Left renal cortex interstitium (tissue), 4 donors: ENCODE data around the gene SART1. TPM values are rescaled to one million over a fixed set of nuclear protein-coding genes. Genes with fewer than 3 reads are reported as not detected.
A peak's percentile ranks its signal among the peaks of the same experiment; 100 is the strongest.
"Not testable (repeated sequence)": the region's sequence is repeated elsewhere in the genome, so short reads cannot be mapped to it uniquely, and the experiment has no call there.

Experiments
- DNase-seq, 4 donors: peaks; one replicate each; pipeline ENCODE4 v3.0.0-alpha.2; 2013; ENCODE audit warnings: low read depth in 4 of 4, low spot score in 2 of 4, missing footprints in 1 of 4
- polyA plus RNA-seq, 4 donors: library from polyadenylated mRNA; unstranded; fragments of 120-200 nt; gene quantifications; one replicate each; pipeline ENCODE4 v1.2.1, GENCODE V29; 2013; ENCODE audit not compliant: insufficient read length in 4 of 4

SART1 gene
- polyA plus RNA-seq, 4 donors, result 45.3 to 57.6 (median 52.4) TPM

GRCh38 chr11:65987336-65987735 lies 25.8 kb downstream of the SART1 start:
- no peak for DNase-seq

- DNase-seq, result peak; percentile 87 to 97 (median 90)
Observed at GRCh38 chr11:65988791-65989592, 27.5 kb downstream of the SART1 start.

- DNase-seq, result no peak
Observed at GRCh38 chr11:65992056-65992455, 30.5 kb downstream of the SART1 start.

- DNase-seq, result no peak
Observed at GRCh38 chr11:65997286-65997685, 35.8 kb downstream of the SART1 start.

GRCh38 chr11:66001942-66002647 lies 40.6 kb downstream of the SART1 start, which contains the start of the genes BANF1 and EIF1AD:
TSS of gene BANF1 (plus strand) at chr11:66002503. CDS start at chr11:66003251, 748 bp downstream.
TSS of gene EIF1AD (minus strand) at chr11:66002157. CDS start at chr11:66000389, 1,768 bp downstream.
- DNase-seq, result peak; percentile 97 to 99 (median 98)

GRCh38 chr11:66002648-66003225 lies 41.2 kb downstream of the SART1 start:
- DNase-seq, result no peak

GRCh38 chr11:66003291-66003690 lies 41.8 kb downstream of the SART1 start:
- DNase-seq, result no peak

GRCh38 chr11:66004186-66004585 lies 42.7 kb downstream of the SART1 start:
- no peak for DNase-seq

- no peak for DNase-seq
Observed at GRCh38 chr11:66006134-66006890, 44.8 kb downstream of the SART1 start.

GRCh38 chr11:66006891-66007176 lies 45.3 kb downstream of the SART1 start:
- DNase-seq, result no peak

- DNase-seq, result no peak
Observed at GRCh38 chr11:66007201-66007634, 45.7 kb downstream of the SART1 start.

- DNase-seq, result no peak
Observed at GRCh38 chr11:66008095-66008467, 46.5 kb downstream of the SART1 start.

- DNase-seq, result no peak
Observed at GRCh38 chr11:66008468-66009101, 47.1 kb downstream of the SART1 start.

GRCh38 chr11:66010036-66010435 lies 48.5 kb downstream of the SART1 start:
- not testable (repeated sequence) for DNase-seq

GRCh38 chr11:66011239-66011784 lies 49.8 kb downstream of the SART1 start:
- DNase-seq, result no peak

- no peak for DNase-seq
Observed at GRCh38 chr11:66011785-66012303, 50.3 kb downstream of the SART1 start, which contains the start of gene CST6. TSS of gene CST6 (plus strand) at chr11:66012008. CDS start at chr11:66012045, 37 bp downstream.

- no peak for DNase-seq
Observed at GRCh38 chr11:66012371-66012945, 50.9 kb downstream of the SART1 start.

GRCh38 chr11:66012946-66013761 lies 51.6 kb downstream of the SART1 start:
- no peak for DNase-seq

- DNase-seq, result no peak
Observed at GRCh38 chr11:66013762-66014100, 52.2 kb downstream of the SART1 start.
